H1 (cell line): ENCODE measurements around the gene MACROD2. TPM values are rescaled to one million over a fixed set of nuclear protein-coding genes. Genes with fewer than 3 reads are reported as not detected.

Experiments used
- CTCF ChIA-PET: fragments of 300-600 bp; sonication (Branson Sonifier 250); formaldehyde crosslinking; loops from one replicate; lab custom pipeline; 2021; ENCODE audit not compliant: partially characterized antibody; lab: Charles Lee
- POLR2A ChIA-PET: fragments of 300-600 bp; sonication (Branson Sonifier 250); formaldehyde crosslinking; loops from one replicate; lab custom pipeline; 2021; ENCODE audit warnings: inconsistent platforms; ENCODE audit not compliant: partially characterized antibody; lab: Charles Lee
- DNase-seq, 2 experiments: peaks; one replicate each; pipeline versions ENCODE4 v3.0.0 to v3.0.0-alpha.2; 2010 to 2022; ENCODE audit warnings: low spot score in 2 of 2, low read depth in 1 of 2, mixed read lengths in 1 of 2
- FAIRE-seq: peaks from 2 replicates; lab custom pipeline; 2011; peaks lifted over from hg19 to GRCh38; lab: Jason Lieb, UNC
- H2AFZ ChIP-seq: 2 replicates; pipeline ENCODE4 v1.8.1; 2012; ENCODE audit warnings: low read length, inconsistent platforms
- H2AK5ac ChIP-seq: 2 replicates; pipeline ENCODE4 v1.6.1; 2013; ENCODE audit warnings: low read depth, low read length
- H2BK120ac ChIP-seq: replicated peaks from 2 replicates; pipeline ENCODE3; 2013; ENCODE audit warnings: low read depth, low read length, inconsistent platforms
- H2BK12ac ChIP-seq: 2 replicates; pipeline ENCODE4 v1.6.1; 2013; ENCODE audit warnings: low read depth, low read length
- H2BK15ac ChIP-seq: 2 replicates; pipeline ENCODE4 v1.6.1; 2013; ENCODE audit warnings: low read length
- H2BK20ac ChIP-seq: 2 replicates; pipeline ENCODE4 v1.6.1; 2013; ENCODE audit warnings: low read length
- H2BK5ac ChIP-seq: 2 replicates; pipeline ENCODE4 v1.6.1; 2013; ENCODE audit warnings: low read depth, low read length
- H3K14ac ChIP-seq: 2 replicates; pipeline ENCODE4 v1.6.1; 2013; ENCODE audit warnings: inconsistent platforms; ENCODE audit not compliant: insufficient read length
- H3K18ac ChIP-seq: 2 replicates; pipeline ENCODE4 v1.6.1; 2013; ENCODE audit warnings: low read length; ENCODE audit errors: extremely low read depth
- H3K23ac ChIP-seq: 2 replicates; pipeline ENCODE4 v1.6.1; 2013; ENCODE audit warnings: inconsistent platforms; ENCODE audit not compliant: insufficient read length
- H3K23me2 ChIP-seq: 2 replicates; pipeline ENCODE4 v1.6.1; 2013; ENCODE audit warnings: low read depth, low read length
- H3K27ac ChIP-seq: 2 replicates; pipeline ENCODE4 v1.6.1; 2011; ENCODE audit warnings: low read depth, low read length, inconsistent platforms
- H3K27me3 ChIP-seq, 4 experiments: replicated peaks in 1 of 4; 1 replicate in 1 of 4; 2 replicates in 3 of 4; pipeline versions ENCODE4 v1.6.1 to v1.8.1; 2011 to 2013; ENCODE audit warnings: low read length in 3 of 4, mild to moderate bottlenecking in 3 of 4, inconsistent platforms in 2 of 4, mixed read lengths in 2 of 4, moderate library complexity in 1 of 4; ENCODE audit not compliant: control insufficient read depth in 3 of 4, insufficient read depth in 3 of 4; ENCODE audit errors: extremely low read depth in 1 of 4
- H3K36me3 ChIP-seq, 4 experiments: 2 replicates each; pipeline versions ENCODE4 v1.6.1 to v1.8.1; 2011 to 2013; ENCODE audit warnings: mild to moderate bottlenecking in 4 of 4, low read length in 3 of 4, moderate library complexity in 2 of 4, control low read depth in 1 of 4, inconsistent platforms in 1 of 4; ENCODE audit not compliant: insufficient read depth in 4 of 4, control insufficient read depth in 2 of 4
- H3K4ac ChIP-seq: replicated peaks from 2 replicates; pipeline ENCODE3; 2013; ENCODE audit warnings: low read length, low read depth, mixed read lengths, inconsistent platforms; ENCODE audit not compliant: insufficient read length
- H3K4me1 ChIP-seq, 4 experiments: replicated peaks in 1 of 4; 1 replicate in 1 of 4; 2 replicates in 3 of 4; pipeline versions ENCODE4 v1.6.1 to v1.8.1; 2011 to 2013; ENCODE audit warnings: low read length in 3 of 4, inconsistent platforms in 2 of 4, mixed read lengths in 1 of 4; ENCODE audit not compliant: insufficient read depth in 4 of 4, control insufficient read depth in 3 of 4
- H3K4me2 ChIP-seq, 2 experiments: 2 replicates each; pipeline versions ENCODE4 v1.6.1 to v1.8.1; 2011 to 2013; ENCODE audit warnings: low read depth in 2 of 2, low read length in 2 of 2, control low read depth in 1 of 2, inconsistent platforms in 1 of 2, mild to moderate bottlenecking in 1 of 2; ENCODE audit not compliant: insufficient read depth in 1 of 2
- H3K4me3 ChIP-seq, 4 experiments: fragments of 200-600, 300-600 bp in 1 of 4; sonication (generic), shearing (Covaris generic), sonication (Bioruptor Twin) in 1 of 4; 2 replicates each; pipeline versions ENCODE4 v1.5.1 to v1.8.1; 2011 to 2016; ENCODE audit warnings: low read length in 4 of 4, low read depth in 3 of 4, control low read depth in 2 of 4, inconsistent platforms in 2 of 4, mild to moderate bottlenecking in 2 of 4, mixed read lengths in 1 of 4, moderate library complexity in 1 of 4; ENCODE audit not compliant: insufficient read depth in 2 of 4; ENCODE audit errors: extremely low read depth in 1 of 4
- H3K56ac ChIP-seq: replicated peaks from 2 replicates; pipeline ENCODE3; 2013; ENCODE audit warnings: low read depth, mild to moderate bottlenecking, mixed read lengths, low read length, inconsistent platforms; ENCODE audit not compliant: insufficient read length
- H3K79me1 ChIP-seq: 2 replicates; pipeline ENCODE4 v1.6.1; 2013; ENCODE audit warnings: low read depth, low read length, control low read depth
- H3K79me2 ChIP-seq, 2 experiments: 2 replicates each; pipeline versions ENCODE4 v1.6.1 to v1.8.1; 2012 to 2013; ENCODE audit warnings: low read length in 2 of 2, mild to moderate bottlenecking in 2 of 2, inconsistent platforms in 1 of 2; ENCODE audit not compliant: insufficient read depth in 2 of 2, control insufficient read depth in 1 of 2
- H3K9ac ChIP-seq, 4 experiments: replicated peaks in 1 of 4; 1 replicate in 1 of 4; 2 replicates in 3 of 4; pipeline versions ENCODE4 v1.6.1 to v1.8.1; 2011 to 2013; ENCODE audit warnings: low read depth in 3 of 4, low read length in 3 of 4, control low read depth in 2 of 4, mild to moderate bottlenecking in 2 of 4, moderate library complexity in 2 of 4, inconsistent platforms in 1 of 4; ENCODE audit errors: extremely low read depth in 1 of 4
- H3K9me3 ChIP-seq, 2 experiments: 2 replicates each; pipeline versions ENCODE4 v1.6.1 to v1.8.1; 2012 to 2013; ENCODE audit warnings: mild to moderate bottlenecking in 2 of 2, moderate library complexity in 2 of 2, control low read depth in 1 of 2, inconsistent platforms in 1 of 2, low read depth in 1 of 2, low read length in 1 of 2, mixed read lengths in 1 of 2; ENCODE audit not compliant: insufficient read depth in 2 of 2
- H4K20me1 ChIP-seq, 2 experiments: replicated peaks in 1 of 2; 2 replicates each; pipeline versions ENCODE3 to v1.8.1; 2011 to 2013; ENCODE audit warnings: inconsistent platforms in 2 of 2, low read length in 2 of 2, mild to moderate bottlenecking in 1 of 2; ENCODE audit not compliant: insufficient read depth in 2 of 2, control insufficient read depth in 1 of 2
- H4K5ac ChIP-seq: 2 replicates; pipeline ENCODE4 v1.6.1; 2013; ENCODE audit warnings: low read length, low read depth, mixed read lengths, inconsistent platforms; ENCODE audit not compliant: insufficient read length
- H4K8ac ChIP-seq: 2 replicates; pipeline ENCODE4 v1.8.0; 2013; ENCODE audit warnings: mild to moderate bottlenecking, moderate library complexity, low read length, inconsistent platforms; ENCODE audit not compliant: insufficient read depth; ENCODE audit errors: extremely low read depth
- H4K91ac ChIP-seq: replicated peaks from 2 replicates; pipeline ENCODE3; 2013; ENCODE audit warnings: low read length, mixed read lengths, inconsistent platforms; ENCODE audit not compliant: insufficient read length
- CHD1 ChIP-seq: IDR thresholded peaks from 2 replicates; pipeline ENCODE4 v1.6.1; 2012; ENCODE audit warnings: low read depth, low read length, improper control_type of control experiment
- CREB1 ChIP-seq: IDR thresholded peaks from 2 replicates; pipeline ENCODE4 v1.6.1; 2012; ENCODE audit warnings: inconsistent platforms
- JUND ChIP-seq: IDR thresholded peaks from 2 replicates; pipeline ENCODE4 v1.6.1; 2011; ENCODE audit warnings: mild to moderate bottlenecking, improper control_type of control experiment, low read length
- POU5F1 ChIP-seq: IDR thresholded peaks from 2 replicates; pipeline ENCODE4 v1.6.1; 2011; ENCODE audit warnings: low read depth, mild to moderate bottlenecking, low read length, moderate library complexity
- SUZ12 ChIP-seq: fragments of 200-600 bp; sonication (generic); IDR thresholded peaks from 2 replicates; pipeline ENCODE4 v1.6.1; 2012; ENCODE audit warnings: mild to moderate bottlenecking, inconsistent platforms, low read length, moderate library complexity, mixed read lengths
- WGBS, 2 experiments: shearing (Covaris generic) in 1 of 2; methylation state at CpG; one replicate each; pipeline versions ENCODE4 v1.1.6 to v1.1.7; 2013 to 2015; ENCODE audit warnings: low lambda C conversion rate in 2 of 2, mixed read lengths in 2 of 2, inconsistent platforms in 1 of 2, low coverage in 1 of 2, missing lambda C conversion rate in 1 of 2; ENCODE audit not compliant: insufficient replicate concordance in 2 of 2, insufficient coverage in 1 of 2, insufficient read length in 1 of 2; ENCODE audit errors: extremely low coverage in 1 of 2, missing lambda C conversion rate in 1 of 2; 5-methylcytosine and 5-hydroxymethylcytosine counted together
- polyA plus RNA-seq, 7 experiments: library from polyadenylated mRNA; depleted of rRNA in 3 of 7; stranded (reverse) in 5 of 7; unstranded in 2 of 7; fragments of >200 nt in 5 of 7; fragments of 200-250 nt in 2 of 7; gene quantifications; 1 replicate in 5 of 7; 2 replicates in 1 of 7; 4 replicates in 1 of 7; pipeline versions ENCODE4 v1.2.1 to v1.2.3, GENCODE V29; 2011 to 2013; ENCODE audit warnings: missing spikeins in 2 of 7, mixed read lengths in 2 of 7
- total RNA-seq: library from RNA; stranded (reverse); fragmentation: NEBNext Ultra II Directional; extraction: Animal tissue kit (Norgen Biotek cat#: 25700); gene quantifications from 2 replicates; pipeline ENCODE4 v1.2.1, GENCODE V29; 2021

MACROD2 gene
- total and polyA plus RNA-seq, 2 of the 8 experiments (the other 6 are each of a cell fraction or from before 2014, with no cell fraction given) = 0.70 to 3.9 TPM

- H3K23me2 ChIP-seq = no peaks in the 10 kb centered on the region
- no peak overlapping the region for H3K9ac ChIP-seq
- no peak overlapping the region for H3K4ac ChIP-seq
- no peak for DNase-seq
- 89% methylated on average over 1 of the region's 1 CpG; no CpG with 5 or more reads in 1 of the 2 experiments for WGBS, 2 experiments
- no peaks in the 10 kb centered on the region for H3K36me3 ChIP-seq
- H3K79me1 ChIP-seq = no peaks in the 10 kb centered on the region
- H3K23ac ChIP-seq = no peak overlapping the region
- no peak overlapping the region for H3K56ac ChIP-seq
- no peak overlapping the region for H2BK12ac ChIP-seq
- no peak overlapping the region for H3K18ac ChIP-seq
- H2BK120ac ChIP-seq = no peak overlapping the region
- H3K4me2 ChIP-seq = no peak overlapping the region
- H3K14ac ChIP-seq = no peak overlapping the region
- ChIA-PET CTCF (interaction anchor here (0.7 to 1.2 kb wide), 3 partner anchors 26 to 880 kb away, joined by 3 read pairs; no protein-coding TSS in a partner anchor), POLR2A (no interaction called here)
- no peak overlapping the region for H2BK5ac ChIP-seq
- H3K9me3 ChIP-seq = no peaks in the 10 kb centered on the region
- no peaks in the 10 kb centered on the region for H3K4me1 ChIP-seq
- no peak overlapping the region for H2AFZ ChIP-seq
- H4K5ac ChIP-seq = no peak overlapping the region
- H3K4me3 ChIP-seq = no peak overlapping the region
- H3K79me2 ChIP-seq = no peaks in the 10 kb centered on the region
- H2BK20ac ChIP-seq = no peak overlapping the region
- no peaks in the 10 kb centered on the region for H3K27me3 ChIP-seq
- H4K91ac ChIP-seq = no peak overlapping the region
- H2AK5ac ChIP-seq = no peak overlapping the region
- H4K8ac ChIP-seq = no peak overlapping the region
- no peak overlapping the region for H3K27ac ChIP-seq
- no peak overlapping the region for H2BK15ac ChIP-seq
- no peak for FAIRE-seq
- H4K20me1 ChIP-seq = no peaks in the 10 kb centered on the region
- no peak for TF ChIP-seq POU5F1
- TF ChIP-seq CREB1 = no peak
- no peak for TF ChIP-seq JUND
- TF ChIP-seq SUZ12 = no peak
- TF ChIP-seq CHD1 = no peak
These were observed 1677.9 kb downstream of the MACROD2 start for GRCh38 chr20:15673206-15673605.
